ENCODE data around the gene ZNF429.
"Not testable (repeated sequence)": the region's sequence is repeated elsewhere in the genome, so short reads cannot be mapped to it uniquely, and the experiment has no call there.

DNA sequence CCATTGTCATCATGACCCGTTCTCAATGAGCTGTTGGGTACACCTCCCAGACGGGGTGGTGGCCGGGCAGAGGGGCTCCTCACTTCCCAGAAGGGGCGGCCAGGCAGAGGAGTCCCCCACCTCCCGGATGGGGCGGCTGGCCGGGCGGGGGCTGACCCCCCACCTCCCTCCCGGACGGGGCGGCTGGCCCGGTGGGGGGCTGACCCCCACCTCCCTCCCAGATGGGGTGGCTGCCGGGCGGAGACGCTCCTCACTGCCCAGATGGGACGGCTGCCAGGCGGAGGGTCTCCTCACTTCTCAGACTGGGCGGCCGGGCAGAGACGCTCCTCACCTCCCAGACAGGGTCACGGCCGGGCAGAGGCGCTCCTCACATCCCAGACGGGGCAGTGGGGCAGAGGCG lies 5.7 kb downstream of the ZNF429 start:
- TF ChIP-seq, protein P1, sequence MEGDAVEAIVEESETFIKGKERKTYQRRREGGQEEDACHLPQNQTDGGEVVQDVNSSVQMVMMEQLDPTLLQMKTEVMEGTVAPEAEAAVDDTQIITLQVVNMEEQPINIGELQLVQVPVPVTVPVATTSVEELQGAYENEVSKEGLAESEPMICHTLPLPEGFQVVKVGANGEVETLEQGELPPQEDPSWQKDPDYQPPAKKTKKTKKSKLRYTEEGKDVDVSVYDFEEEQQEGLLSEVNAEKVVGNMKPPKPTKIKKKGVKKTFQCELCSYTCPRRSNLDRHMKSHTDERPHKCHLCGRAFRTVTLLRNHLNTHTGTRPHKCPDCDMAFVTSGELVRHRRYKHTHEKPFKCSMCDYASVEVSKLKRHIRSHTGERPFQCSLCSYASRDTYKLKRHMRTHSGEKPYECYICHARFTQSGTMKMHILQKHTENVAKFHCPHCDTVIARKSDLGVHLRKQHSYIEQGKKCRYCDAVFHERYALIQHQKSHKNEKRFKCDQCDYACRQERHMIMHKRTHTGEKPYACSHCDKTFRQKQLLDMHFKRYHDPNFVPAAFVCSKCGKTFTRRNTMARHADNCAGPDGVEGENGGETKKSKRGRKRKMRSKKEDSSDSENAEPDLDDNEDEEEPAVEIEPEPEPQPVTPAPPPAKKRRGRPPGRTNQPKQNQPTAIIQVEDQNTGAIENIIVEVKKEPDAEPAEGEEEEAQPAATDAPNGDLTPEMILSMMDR (IDR thresholded peaks at IDR 0.05): not testable (repeated sequence)
- not testable (repeated sequence) for TF ChIP-seq POLR2AphosphoS5 (IDR thresholded peaks at IDR 0.05; ENCODE audit: insufficient read depth in 1 of 2, low read depth in 1 of 2); POLR2A (IDR thresholded peaks at IDR 0.05)

Data from vagina (tissue), 2 donors.